ENCODE measurements around the gene PTGS1.

Gene PTGS1

DNA sequence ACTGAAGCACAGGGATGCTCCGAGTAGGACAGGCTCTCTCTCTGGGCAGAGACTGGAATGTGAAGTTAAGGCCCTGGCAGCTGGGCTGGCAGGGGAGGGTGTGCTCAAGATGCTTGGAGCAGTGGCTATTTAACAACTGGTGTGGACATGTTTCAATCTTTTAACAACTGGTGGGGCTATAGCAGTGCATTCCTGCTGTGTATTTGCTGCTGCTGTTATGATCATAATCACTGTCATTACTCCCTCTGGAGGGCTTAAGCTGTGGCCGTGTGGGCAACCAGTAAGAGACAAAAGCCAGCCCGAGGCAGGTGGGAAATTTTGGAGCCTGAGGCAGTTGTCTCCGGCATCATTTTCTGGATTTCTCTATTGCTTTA is 33.3 kb upstream of the PTGS1 start:
- no peaks in the 10 kb centered on the region for H3K36me3 ChIP-seq (ENCODE audit: low read length)
- H3K79me2 ChIP-seq (ENCODE audit: insufficient read depth, low read length) = no peaks in the 10 kb centered on the region
- no peaks in the 10 kb centered on the region for H3K9me2 ChIP-seq (replicated peaks; ENCODE audit: insufficient read depth, low read length)
- H3K27me3 ChIP-seq (ENCODE audit: low read length) = no peaks in the 10 kb centered on the region
- H3K4me2 ChIP-seq (ENCODE audit: low read depth, low read length, poor library complexity, severe bottlenecking) = no peak overlapping the region
- TF ChIP-seq CTCF (IDR thresholded peaks at IDR 0.05; ENCODE audit: insufficient read depth, low read length, poor library complexity, severe bottlenecking) = no peak
- no peak for TF ChIP-seq EZH2phosphoT487 (conservative IDR thresholded peaks at IDR 0.05; ENCODE audit: low read length)
- H4K20me1 ChIP-seq (ENCODE audit: low read depth, low read length) = no peaks in the 10 kb centered on the region
- no peaks in the 10 kb centered on the region for H3F3A ChIP-seq (ENCODE audit: insufficient read depth)
- H3K4me3 ChIP-seq (ENCODE audit: insufficient read depth, low read length, poor library complexity, severe bottlenecking) = no peak overlapping the region
- H2AFZ ChIP-seq (ENCODE audit: low read depth, low read length, severe bottlenecking) = no peak overlapping the region
- no peaks in the 10 kb centered on the region for H3K9me3 ChIP-seq (ENCODE audit: insufficient read depth, low read length)
- no peak overlapping the region for H3K27ac ChIP-seq (ENCODE audit: low read depth, low read length)
- no peak overlapping the region for H3K9ac ChIP-seq (ENCODE audit: low read length)

- Histone ChIP-seq H4K20me1 (ENCODE audit: low read depth, low read length) (no peaks in the 10 kb centered on the region), H3K9me2 (replicated peaks; ENCODE audit: insufficient read depth, low read length) (no peaks in the 10 kb centered on the region), H3F3A (ENCODE audit: insufficient read depth) (no peaks in the 10 kb centered on the region), H3K4me2 (ENCODE audit: low read depth, low read length, poor library complexity, severe bottlenecking) (no peak overlapping the region), H2AFZ (ENCODE audit: low read depth, low read length, severe bottlenecking) (no peak overlapping the region), H3K27me3 (ENCODE audit: low read length) (no peaks in the 10 kb centered on the region), H3K9me3 (ENCODE audit: insufficient read depth, low read length) (no peaks in the 10 kb centered on the region), H3K9ac (ENCODE audit: low read length) (no peak overlapping the region), H3K27ac (ENCODE audit: low read depth, low read length) (no peak overlapping the region), H3K4me3 (ENCODE audit: insufficient read depth, low read length, poor library complexity, severe bottlenecking) (no peak overlapping the region), H3K36me3 (ENCODE audit: low read length) (no peaks in the 10 kb centered on the region), H3K79me2 (ENCODE audit: insufficient read depth, low read length) (no peaks in the 10 kb centered on the region)
- TF ChIP-seq EZH2phosphoT487 (conservative IDR thresholded peaks at IDR 0.05; ENCODE audit: low read length) = no peak
- no peak for TF ChIP-seq CTCF (IDR thresholded peaks at IDR 0.05; ENCODE audit: insufficient read depth, low read length, poor library complexity, severe bottlenecking)
These were observed 32.3 kb upstream of the PTGS1 start for GRCh38 chr9:122338536-122338935.

- H3K36me3 ChIP-seq (ENCODE audit: low read length) = no peaks in the 10 kb centered on the region
- H2AFZ ChIP-seq (ENCODE audit: low read depth, low read length, severe bottlenecking) = no peak overlapping the region
- no peaks in the 10 kb centered on the region for H4K20me1 ChIP-seq (ENCODE audit: low read depth, low read length)
- no peaks in the 10 kb centered on the region for H3K9me3 ChIP-seq (ENCODE audit: insufficient read depth, low read length)
- no peaks in the 10 kb centered on the region for H3K79me2 ChIP-seq (ENCODE audit: insufficient read depth, low read length)
- no peak overlapping the region for H3K9ac ChIP-seq (ENCODE audit: low read length)
- H3K9me2 ChIP-seq (replicated peaks; ENCODE audit: insufficient read depth, low read length) = no peaks in the 10 kb centered on the region
- TF ChIP-seq EZH2phosphoT487 (conservative IDR thresholded peaks at IDR 0.05; ENCODE audit: low read length) (no peak), CTCF (IDR thresholded peaks at IDR 0.05; ENCODE audit: insufficient read depth, low read length, poor library complexity, severe bottlenecking) (no peak)
- H3K27ac ChIP-seq (ENCODE audit: low read depth, low read length) = no peak overlapping the region
- no peak overlapping the region for H3K4me2 ChIP-seq (ENCODE audit: low read depth, low read length, poor library complexity, severe bottlenecking)
- H3K27me3 ChIP-seq (ENCODE audit: low read length) = no peaks in the 10 kb centered on the region
- H3F3A ChIP-seq (ENCODE audit: insufficient read depth) = no peaks in the 10 kb centered on the region
- H3K4me3 ChIP-seq (ENCODE audit: insufficient read depth, low read length, poor library complexity, severe bottlenecking) = no peak overlapping the region
These were observed 31.8 kb upstream of the PTGS1 start for GRCh38 chr9:122338994-122339393.

DNA sequence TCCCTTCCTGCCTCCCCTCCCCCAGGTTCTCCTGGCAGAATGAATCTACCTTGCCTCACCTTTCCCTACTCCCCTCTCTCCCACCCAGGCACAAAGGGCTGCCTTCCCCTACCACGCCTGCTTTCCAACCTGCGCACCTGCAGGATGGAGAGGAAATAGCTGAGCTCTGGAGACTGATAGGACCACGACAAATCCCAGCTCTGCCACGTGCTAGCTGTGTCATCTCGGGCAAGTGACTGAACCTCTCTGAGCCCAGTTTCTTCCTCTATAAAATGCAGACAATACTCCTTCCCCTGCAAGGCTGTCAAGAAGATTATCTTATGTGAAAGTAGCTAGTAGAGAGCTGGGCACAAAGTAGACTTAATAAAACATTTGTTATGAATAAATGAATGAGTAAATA is 31.2 kb upstream of the PTGS1 start:
- Histone ChIP-seq H3K79me2 (ENCODE audit: insufficient read depth, low read length) (no peaks in the 10 kb centered on the region), H3K4me2 (ENCODE audit: low read depth, low read length, poor library complexity, severe bottlenecking) (no peak overlapping the region), H4K20me1 (ENCODE audit: low read depth, low read length) (no peaks in the 10 kb centered on the region), H3K27me3 (ENCODE audit: low read length) (no peaks in the 10 kb centered on the region), H3K36me3 (ENCODE audit: low read length) (no peaks in the 10 kb centered on the region), H3K4me3 (ENCODE audit: insufficient read depth, low read length, poor library complexity, severe bottlenecking) (no peak overlapping the region), H3K9ac (ENCODE audit: low read length) (no peak overlapping the region), H3F3A (ENCODE audit: insufficient read depth) (no peaks in the 10 kb centered on the region), H3K9me3 (ENCODE audit: insufficient read depth, low read length) (no peaks in the 10 kb centered on the region), H3K9me2 (replicated peaks; ENCODE audit: insufficient read depth, low read length) (no peaks in the 10 kb centered on the region), H2AFZ (ENCODE audit: low read depth, low read length, severe bottlenecking) (no peak overlapping the region), H3K27ac (ENCODE audit: low read depth, low read length) (no peak overlapping the region)
- no peak for TF ChIP-seq CTCF (IDR thresholded peaks at IDR 0.05; ENCODE audit: insufficient read depth, low read length, poor library complexity, severe bottlenecking)
- no peak for TF ChIP-seq EZH2phosphoT487 (conservative IDR thresholded peaks at IDR 0.05; ENCODE audit: low read length)

Measured in SU-DHL-6 (cell line).